ENCODE measurements around the gene PLK4. TPM values are rescaled to one million over a fixed set of nuclear protein-coding genes. Genes with fewer than 3 reads are reported as not detected.

The PLK4 gene
- total RNA-seq, 2 experiments from 2014 or later = 44.7 to 47.5 TPM

Other genes starting within 250 kb of the PLK4 start
- under 1 TPM; 0.32 to 0.35 TPM for gene INTU, start 247.9 kb upstream of the PLK4 start, total RNA-seq
- gene SLC25A31, start 150.5 kb upstream of the PLK4 start, total RNA-seq = not detected
- gene HSPA4L, start 98.6 kb upstream of the PLK4 start, total RNA-seq = 1 to 10 TPM; 3.8 to 4.8 TPM
- gene MFSD8, start 84.3 kb downstream of the PLK4 start, total RNA-seq = 10 to 100 TPM; 13.0 to 15.6 TPM
- gene ABHD18, start 84.5 kb downstream of the PLK4 start, total RNA-seq = 10 to 100 TPM; 18.4 to 18.6 TPM
- 10 to 100 TPM; 19.8 to 21.8 TPM for gene LARP1B, start 180.4 kb downstream of the PLK4 start, total RNA-seq